22Rv1 (cell line): ENCODE data around the gene LSM6.

Experiments used
- H3K27ac ChIP-seq: fragments of 450-650 bp; 2 replicates; pipeline ENCODE4 v1.5.1; 2017
- ZFX ChIP-seq: fragments of 450-650 bp; IDR thresholded peaks from 2 replicates; pipeline ENCODE4 v1.6.1; 2017; ENCODE audit warnings: antibody characterized with exemption, borderline replicate concordance
- TF ChIP-seq, protein P1 (sequence below): fragments of 450-650 bp; IDR thresholded peaks from 2 replicates; pipeline ENCODE4 v1.5.1; 2017; ENCODE audit warnings: mild to moderate bottlenecking

LSM6 gene

DNA sequence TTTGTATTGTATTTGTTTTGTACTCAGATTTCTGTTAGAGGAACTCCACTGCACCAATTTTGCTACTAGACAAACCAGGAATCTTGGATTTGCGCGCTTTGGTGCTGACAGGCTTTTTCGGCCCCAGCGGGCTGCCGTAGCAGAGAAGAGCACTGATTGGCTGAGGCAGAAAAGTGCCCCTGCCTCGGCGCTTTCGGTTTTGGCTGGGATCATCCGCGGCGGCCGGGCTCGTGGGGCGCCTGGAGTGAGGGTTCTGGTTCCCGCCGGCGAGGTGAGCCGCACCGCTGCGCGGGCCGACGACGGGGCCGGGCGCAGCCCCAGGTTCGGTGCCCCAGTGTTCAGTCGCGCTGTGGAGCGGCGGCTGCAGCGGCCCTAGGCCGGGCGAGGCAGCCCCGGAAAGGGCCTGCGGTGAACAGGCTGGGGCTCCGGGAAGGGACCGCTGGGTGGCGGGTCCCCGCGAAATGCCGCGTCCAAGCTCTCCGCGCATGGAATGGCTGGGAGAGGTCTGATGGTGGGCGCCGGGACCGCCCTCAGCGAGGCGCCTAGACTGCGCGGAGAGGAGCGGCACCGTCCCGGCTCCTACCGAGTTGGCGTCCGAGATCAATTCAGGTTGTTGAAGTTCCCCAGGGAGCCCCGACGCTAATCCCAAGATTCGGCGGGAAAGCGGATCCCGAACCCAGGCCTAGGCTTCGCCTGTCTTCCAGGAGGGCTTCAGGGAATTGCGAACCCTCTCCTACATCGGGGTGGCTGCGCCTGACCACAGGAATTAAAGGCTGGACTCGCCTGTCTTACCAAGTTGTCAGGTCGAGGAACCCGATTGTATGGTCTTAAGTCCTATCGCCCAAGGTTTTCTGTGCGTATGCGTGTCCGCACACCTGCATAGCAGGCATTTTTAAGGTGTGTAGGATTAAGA, at the start of gene LSM6:
Gene LSM6, plus strand, starts transcription at position 178 of the 913 bp plus-strand sequence. CDS start 7,204 bp downstream, outside the sequence.
- TF ChIP-seq, protein P1, sequence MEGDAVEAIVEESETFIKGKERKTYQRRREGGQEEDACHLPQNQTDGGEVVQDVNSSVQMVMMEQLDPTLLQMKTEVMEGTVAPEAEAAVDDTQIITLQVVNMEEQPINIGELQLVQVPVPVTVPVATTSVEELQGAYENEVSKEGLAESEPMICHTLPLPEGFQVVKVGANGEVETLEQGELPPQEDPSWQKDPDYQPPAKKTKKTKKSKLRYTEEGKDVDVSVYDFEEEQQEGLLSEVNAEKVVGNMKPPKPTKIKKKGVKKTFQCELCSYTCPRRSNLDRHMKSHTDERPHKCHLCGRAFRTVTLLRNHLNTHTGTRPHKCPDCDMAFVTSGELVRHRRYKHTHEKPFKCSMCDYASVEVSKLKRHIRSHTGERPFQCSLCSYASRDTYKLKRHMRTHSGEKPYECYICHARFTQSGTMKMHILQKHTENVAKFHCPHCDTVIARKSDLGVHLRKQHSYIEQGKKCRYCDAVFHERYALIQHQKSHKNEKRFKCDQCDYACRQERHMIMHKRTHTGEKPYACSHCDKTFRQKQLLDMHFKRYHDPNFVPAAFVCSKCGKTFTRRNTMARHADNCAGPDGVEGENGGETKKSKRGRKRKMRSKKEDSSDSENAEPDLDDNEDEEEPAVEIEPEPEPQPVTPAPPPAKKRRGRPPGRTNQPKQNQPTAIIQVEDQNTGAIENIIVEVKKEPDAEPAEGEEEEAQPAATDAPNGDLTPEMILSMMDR, result peak; percentile 14; the same call in 1 of the 2 replicates
- TF ChIP-seq ZFX, result no peak
- peak within 1 kb of the TSS; percentile 55 for H3K27ac ChIP-seq

DNA sequence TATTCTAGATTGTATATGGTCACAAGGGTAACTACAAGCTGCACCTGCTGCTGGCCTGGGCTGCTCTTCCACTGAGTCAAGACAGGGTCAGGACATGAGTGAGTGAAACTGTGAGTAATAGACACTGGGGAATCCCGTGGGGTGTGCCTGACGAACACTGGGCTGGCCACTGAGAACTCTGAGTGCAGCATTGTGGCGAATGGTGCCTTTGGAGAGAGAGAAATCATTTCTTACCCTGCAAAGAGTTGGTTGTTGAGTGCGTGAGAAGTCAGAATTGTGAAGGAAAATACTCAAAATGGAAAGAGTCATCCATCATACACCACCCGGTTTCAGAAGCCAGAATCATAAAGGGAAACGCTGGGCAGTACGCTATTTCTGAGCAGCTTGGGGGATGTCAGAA, 43.1 kb upstream of the LSM6 start:
- no peak overlapping the region for H3K27ac ChIP-seq
- TF ChIP-seq ZFX, result no peak
- TF ChIP-seq, protein P1, result no peak

DNA sequence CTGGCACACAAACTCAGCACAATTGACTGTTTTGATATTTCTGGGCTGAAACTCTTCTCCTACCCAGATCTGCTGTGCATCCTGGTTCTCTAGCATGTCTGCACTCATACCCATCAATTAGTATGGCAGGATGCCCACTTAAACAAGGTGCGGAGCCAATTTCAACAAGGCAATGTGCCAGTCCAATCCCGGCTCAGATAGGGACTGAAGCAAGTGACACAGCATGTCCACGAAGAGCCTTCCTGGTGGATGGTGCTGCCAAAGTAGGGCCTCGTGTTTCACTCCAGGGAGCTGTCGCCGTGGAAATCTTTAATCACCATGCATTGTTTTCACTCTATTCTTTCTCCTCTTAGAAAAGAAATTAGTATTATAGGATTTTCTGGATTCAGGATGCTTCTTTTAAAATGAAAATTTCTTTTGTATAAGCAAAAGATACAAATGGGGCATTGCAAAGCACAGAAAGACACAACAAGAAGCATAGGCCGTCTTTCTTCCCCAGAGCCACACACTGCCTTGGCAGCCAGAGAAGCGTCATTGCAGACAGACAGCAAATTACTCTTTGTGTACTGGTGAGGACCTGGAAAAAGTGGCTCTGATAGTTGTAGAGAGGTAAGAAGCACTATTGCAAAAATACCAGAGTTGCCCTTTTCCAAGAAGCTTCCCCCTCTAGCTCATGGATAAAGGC, 40.6 kb upstream of the LSM6 start:
- no peak for TF ChIP-seq ZFX
- TF ChIP-seq, protein P1, result no peak
- peak overlapping the region; percentile 65 for H3K27ac ChIP-seq

DNA sequence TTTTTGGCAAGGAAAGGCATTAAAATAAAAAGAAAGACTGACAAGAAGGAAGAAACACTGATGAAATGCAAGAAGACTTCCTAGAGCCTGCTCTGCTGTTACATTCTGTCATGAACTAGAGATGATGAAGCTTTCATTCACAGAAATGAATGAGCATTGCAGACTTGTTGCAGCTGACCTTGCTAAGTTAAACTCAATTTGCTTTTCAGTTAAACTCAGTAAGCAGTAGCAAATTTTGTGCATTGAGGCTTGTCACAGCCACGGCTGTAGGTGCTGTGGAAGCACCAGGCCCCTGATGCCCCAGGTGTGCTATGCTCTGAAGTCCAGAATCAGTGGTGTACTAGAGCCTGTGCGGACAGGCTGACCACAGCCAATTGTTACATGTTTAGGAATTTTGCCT, 39.6 kb upstream of the LSM6 start:
- H3K27ac ChIP-seq, result no peak overlapping the region
- TF ChIP-seq, protein P1, result no peak
- TF ChIP-seq ZFX, result no peak

GRCh38 chr4:146142768-146143167, 32.8 kb upstream of the LSM6 start:
- TF ChIP-seq, protein P1, result no peak
- no peak for TF ChIP-seq ZFX
- no peak overlapping the region for H3K27ac ChIP-seq

GRCh38 chr4:146143888-146144287, 31.6 kb upstream of the LSM6 start:
- TF ChIP-seq ZFX, result no peak
- TF ChIP-seq, protein P1, result no peak
- no peak overlapping the region for H3K27ac ChIP-seq

GRCh38 chr4:146146918-146147317, 28.6 kb upstream of the LSM6 start:
- no peak for TF ChIP-seq ZFX
- TF ChIP-seq, protein P1, result no peak
- no peak overlapping the region for H3K27ac ChIP-seq
